HepG2 (cell line): Measurements from ENCODE around the gene HSPA1A. TPM values are rescaled to one million over a fixed set of nuclear protein-coding genes. Genes with fewer than 3 reads are reported as not detected.

Experiments
- BORCS8-MEF2B ChIP-seq: sonication (generic); formaldehyde crosslinking; IDR thresholded peaks from 2 replicates; pipeline ENCODE4 v1.8.0; 2022; ENCODE audit warnings: mild to moderate bottlenecking, missing genetic modification reagents
- BRCA1 ChIP-seq: sonication (generic); formaldehyde crosslinking; IDR thresholded peaks from 2 replicates; pipeline ENCODE4 v1.4.0; 2020; ENCODE audit warnings: missing genetic modification reagents
- GATA4 ChIP-seq: sonication (generic); IDR thresholded peaks from 2 replicates; pipeline ENCODE4 v1.6.1; 2016; ENCODE audit warnings: antibody characterized with exemption, low read depth, borderline replicate concordance
- HINFP ChIP-seq: sonication (generic); formaldehyde crosslinking; IDR thresholded peaks from 2 replicates; pipeline ENCODE4 v1.4.0; 2020; ENCODE audit warnings: low read depth, mild to moderate bottlenecking, missing genetic modification reagents
- HMGA1 ChIP-seq: sonication (generic); formaldehyde crosslinking; conservative IDR thresholded peaks from 2 replicates; pipeline ENCODE4 v1.4.0; 2020; ENCODE audit warnings: missing genetic modification reagents
- HOXD1 ChIP-seq: sonication (generic); formaldehyde crosslinking; IDR thresholded peaks from 2 replicates; pipeline ENCODE4 v1.5.0; 2020; ENCODE audit warnings: missing genetic modification reagents
- KLF9 ChIP-seq: IDR thresholded peaks from 2 replicates; pipeline ENCODE4 v1.6.1; 2016; ENCODE audit warnings: low read depth
- MED1 ChIP-seq: sonication (generic); formaldehyde crosslinking; IDR thresholded peaks from 2 replicates; pipeline ENCODE4 v1.4.0; 2020; ENCODE audit warnings: missing genetic modification reagents
- NPAS2 ChIP-seq: sonication (generic); formaldehyde crosslinking; IDR thresholded peaks from 2 replicates; pipeline ENCODE4 v1.8.0; 2022; ENCODE audit warnings: mild to moderate bottlenecking, missing genetic modification reagents, borderline replicate concordance
- PTBP1 ChIP-seq: fragments of 200-400 bp; formaldehyde crosslinking; IDR thresholded peaks from 2 replicates; pipeline ENCODE4 v1.6.1; 2018; ENCODE audit warnings: low read length, low read depth; ENCODE audit not compliant: poor library complexity, severe bottlenecking
- RCOR2 ChIP-seq: IDR thresholded peaks from 2 replicates; pipeline ENCODE4 v1.6.1; 2016; ENCODE audit warnings: missing biosample characterization, missing genetic modification reagents
- SP5 ChIP-seq: IDR thresholded peaks from 2 replicates; pipeline ENCODE4 v1.6.1; 2016; ENCODE audit warnings: low read depth, borderline replicate concordance
- SRF ChIP-seq: IDR thresholded peaks from 2 replicates; pipeline ENCODE4 v1.6.1; 2011; ENCODE audit warnings: mild to moderate bottlenecking, low read depth, low read length, moderate library complexity
- TBX3 ChIP-seq: fragments of 450-650 bp; IDR thresholded peaks from 2 replicates; pipeline ENCODE4 v1.6.1; 2017; ENCODE audit warnings: antibody characterized with exemption, mild to moderate bottlenecking, inconsistent platforms, borderline replicate concordance
- TGIF2 ChIP-seq: IDR thresholded peaks from 2 replicates; pipeline ENCODE4 v1.6.1; 2016; ENCODE audit warnings: control low read depth, missing compliant biosample characterization
- YEATS4 ChIP-seq: sonication (generic); formaldehyde crosslinking; IDR thresholded peaks from 2 replicates; pipeline ENCODE4 v1.4.0; 2020; ENCODE audit warnings: missing genetic modification reagents, borderline replicate concordance
- ZBTB1 ChIP-seq: sonication (generic); formaldehyde crosslinking; IDR thresholded peaks from 2 replicates; pipeline ENCODE4 v1.4.0; 2020; ENCODE audit warnings: missing genetic modification reagents, borderline replicate concordance
- ZBTB7A ChIP-seq: sonication (generic); formaldehyde crosslinking; IDR thresholded peaks from 2 replicates; pipeline ENCODE4 v1.8.0; 2022; ENCODE audit warnings: mild to moderate bottlenecking, missing genetic modification reagents
- ZFP37 ChIP-seq: sonication (generic); formaldehyde crosslinking; IDR thresholded peaks from 2 replicates; pipeline ENCODE4 v1.4.0; 2020; ENCODE audit warnings: missing genetic modification reagents, borderline replicate concordance
- ZFP41 ChIP-seq: sonication (generic); formaldehyde crosslinking; IDR thresholded peaks from 2 replicates; pipeline ENCODE4 v1.4.0; 2020; ENCODE audit warnings: mild to moderate bottlenecking, missing genetic modification reagents, borderline replicate concordance
- ZNF160 ChIP-seq: sonication (generic); formaldehyde crosslinking; IDR thresholded peaks from 2 replicates; pipeline ENCODE4 v1.8.0; 2022; ENCODE audit warnings: mild to moderate bottlenecking, inconsistent platforms, missing genetic modification reagents
- ZNF607 ChIP-seq: sonication (generic); formaldehyde crosslinking; IDR thresholded peaks from 2 replicates; pipeline ENCODE4 v1.5.1; 2020; ENCODE audit warnings: missing genetic modification reagents, mild to moderate bottlenecking, borderline replicate concordance
- polyA plus RNA-seq, 8 experiments: library from polyadenylated mRNA; depleted of rRNA in 3 of 8; stranded (reverse) in 7 of 8; unstranded in 1 of 8; fragments of >200 nt; fragmentation: Illumina TruSeq in 4 of 8; extraction: Trizol in 4 of 8; gene quantifications; 2 replicates each; pipeline versions ENCODE4 v1.2.1 to v1.2.3, GENCODE V29; 2011 to 2016; ENCODE audit warnings: low read depth in 4 of 8, missing spikeins in 1 of 8, mixed read lengths in 1 of 8; ENCODE audit not compliant: insufficient read depth in 1 of 8
- total RNA-seq, 5 experiments: library from RNA; depleted of rRNA; stranded (reverse); fragments of >200 nt; fragmentation: Illumina TruSeq; extraction: Trizol; gene quantifications; 2 replicates each; pipeline ENCODE4 v1.2.3, GENCODE V29; 2016; ENCODE audit warnings: low read depth in 1 of 5
- TF ChIP-seq, protein P1 (sequence below): IDR thresholded peaks from 2 replicates; pipeline ENCODE4 v1.6.1; 2016; ENCODE audit warnings: low read depth
- TF ChIP-seq, protein P2 (sequence below): sonication (generic); formaldehyde crosslinking; IDR thresholded peaks from 2 replicates; pipeline ENCODE4 v1.5.0; 2020; ENCODE audit warnings: missing genetic modification reagents
- TF ChIP-seq, protein P3 (sequence below): sonication (generic); formaldehyde crosslinking; IDR thresholded peaks from 2 replicates; pipeline ENCODE4 v1.8.1; 2023; ENCODE audit warnings: mild to moderate bottlenecking, missing genetic modification reagents, borderline replicate concordance

Gene HSPA1A
- total and polyA plus RNA-seq, 2 of the 13 experiments (the other 11 are each of a cell fraction or from before 2014, with no cell fraction given): 44.5 to 85.0 TPM

GRCh38 chr6:31865205-31866118, 50.1 kb downstream of the HSPA1A start (continued):
- TF ChIP-seq SP5 (CRISPR knock-in tag): peak; percentile 79; the same call in 1 of the 2 replicates
- no peak for TF ChIP-seq ZFP37
- TF ChIP-seq RCOR2 (CRISPR knock-in tag): peak; percentile 64; the same call in 1 of the 2 replicates
- no peak for TF ChIP-seq PTBP1
- TF ChIP-seq HOXD1 (CRISPR knock-in tag): no peak; the same call in 1 of the 2 replicates
- TF ChIP-seq, protein P1, sequence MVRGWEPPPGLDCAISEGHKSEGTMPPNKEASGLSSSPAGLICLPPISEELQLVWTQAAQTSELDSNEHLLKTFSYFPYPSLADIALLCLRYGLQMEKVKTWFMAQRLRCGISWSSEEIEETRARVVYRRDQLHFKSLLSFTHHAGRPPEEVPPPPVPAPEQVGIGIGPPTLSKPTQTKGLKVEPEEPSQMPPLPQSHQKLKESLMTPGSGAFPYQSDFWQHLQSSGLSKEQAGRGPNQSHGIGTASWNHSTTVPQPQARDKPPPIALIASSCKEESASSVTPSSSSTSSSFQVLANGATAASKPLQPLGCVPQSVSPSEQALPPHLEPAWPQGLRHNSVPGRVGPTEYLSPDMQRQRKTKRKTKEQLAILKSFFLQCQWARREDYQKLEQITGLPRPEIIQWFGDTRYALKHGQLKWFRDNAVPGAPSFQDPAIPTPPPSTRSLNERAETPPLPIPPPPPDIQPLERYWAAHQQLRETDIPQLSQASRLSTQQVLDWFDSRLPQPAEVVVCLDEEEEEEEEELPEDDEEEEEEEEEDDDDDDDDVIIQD (CRISPR knock-in tag): peak; percentile 63
- no peak; the same call in 1 of the 2 replicates for TF ChIP-seq ZNF607
- peak; percentile 69; the same call in 1 of the 2 replicates for TF ChIP-seq ZNF160 (CRISPR knock-in tag)
- TF ChIP-seq ZFP41: 0 out of 2 replicates have a peak, but pooled peaks have one; percentile 40
- no peak for TF ChIP-seq HINFP (CRISPR knock-in tag)
- TF ChIP-seq ZBTB7A (CRISPR knock-in tag): peak; percentile 68
- TF ChIP-seq SRF: peak; percentile 51; the same call in 1 of the 2 replicates
- TF ChIP-seq, protein P2, sequence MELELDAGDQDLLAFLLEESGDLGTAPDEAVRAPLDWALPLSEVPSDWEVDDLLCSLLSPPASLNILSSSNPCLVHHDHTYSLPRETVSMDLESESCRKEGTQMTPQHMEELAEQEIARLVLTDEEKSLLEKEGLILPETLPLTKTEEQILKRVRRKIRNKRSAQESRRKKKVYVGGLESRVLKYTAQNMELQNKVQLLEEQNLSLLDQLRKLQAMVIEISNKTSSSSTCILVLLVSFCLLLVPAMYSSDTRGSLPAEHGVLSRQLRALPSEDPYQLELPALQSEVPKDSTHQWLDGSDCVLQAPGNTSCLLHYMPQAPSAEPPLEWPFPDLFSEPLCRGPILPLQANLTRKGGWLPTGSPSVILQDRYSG: no peak
- no peak for TF ChIP-seq ZBTB1
- TF ChIP-seq TBX3: no peak; the same call in 1 of the 2 replicates
- TF ChIP-seq GATA4: peak; percentile 56; the same call in 1 of the 2 replicates
- no peak for TF ChIP-seq NPAS2
- peak; percentile 92 for TF ChIP-seq YEATS4 (CRISPR knock-in tag)
- no peak for TF ChIP-seq KLF9 (CRISPR knock-in tag)
- TF ChIP-seq BORCS8-MEF2B: peak; percentile 56; the same call in 1 of the 2 replicates
- TF ChIP-seq TGIF2: peak; percentile 68; the same call in 1 of the 2 replicates
- TF ChIP-seq MED1 (CRISPR knock-in tag): peak; percentile 90
- TF ChIP-seq BRCA1 (CRISPR knock-in tag): no peak
- TF ChIP-seq HMGA1 (CRISPR knock-in tag): no peak
- TF ChIP-seq, protein P3, sequence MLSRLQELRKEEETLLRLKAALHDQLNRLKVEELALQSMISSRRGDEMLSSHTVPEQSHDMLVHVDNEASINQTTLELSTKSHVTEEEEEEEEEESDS: peak; percentile 29; the same call in 1 of the 2 replicates
